ENCODE measurements around the gene KDF1.

The KDF1 gene, protein sequence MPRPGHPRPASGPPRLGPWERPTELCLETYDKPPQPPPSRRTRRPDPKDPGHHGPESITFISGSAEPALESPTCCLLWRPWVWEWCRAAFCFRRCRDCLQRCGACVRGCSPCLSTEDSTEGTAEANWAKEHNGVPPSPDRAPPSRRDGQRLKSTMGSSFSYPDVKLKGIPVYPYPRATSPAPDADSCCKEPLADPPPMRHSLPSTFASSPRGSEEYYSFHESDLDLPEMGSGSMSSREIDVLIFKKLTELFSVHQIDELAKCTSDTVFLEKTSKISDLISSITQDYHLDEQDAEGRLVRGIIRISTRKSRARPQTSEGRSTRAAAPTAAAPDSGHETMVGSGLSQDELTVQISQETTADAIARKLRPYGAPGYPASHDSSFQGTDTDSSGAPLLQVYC

DNA sequence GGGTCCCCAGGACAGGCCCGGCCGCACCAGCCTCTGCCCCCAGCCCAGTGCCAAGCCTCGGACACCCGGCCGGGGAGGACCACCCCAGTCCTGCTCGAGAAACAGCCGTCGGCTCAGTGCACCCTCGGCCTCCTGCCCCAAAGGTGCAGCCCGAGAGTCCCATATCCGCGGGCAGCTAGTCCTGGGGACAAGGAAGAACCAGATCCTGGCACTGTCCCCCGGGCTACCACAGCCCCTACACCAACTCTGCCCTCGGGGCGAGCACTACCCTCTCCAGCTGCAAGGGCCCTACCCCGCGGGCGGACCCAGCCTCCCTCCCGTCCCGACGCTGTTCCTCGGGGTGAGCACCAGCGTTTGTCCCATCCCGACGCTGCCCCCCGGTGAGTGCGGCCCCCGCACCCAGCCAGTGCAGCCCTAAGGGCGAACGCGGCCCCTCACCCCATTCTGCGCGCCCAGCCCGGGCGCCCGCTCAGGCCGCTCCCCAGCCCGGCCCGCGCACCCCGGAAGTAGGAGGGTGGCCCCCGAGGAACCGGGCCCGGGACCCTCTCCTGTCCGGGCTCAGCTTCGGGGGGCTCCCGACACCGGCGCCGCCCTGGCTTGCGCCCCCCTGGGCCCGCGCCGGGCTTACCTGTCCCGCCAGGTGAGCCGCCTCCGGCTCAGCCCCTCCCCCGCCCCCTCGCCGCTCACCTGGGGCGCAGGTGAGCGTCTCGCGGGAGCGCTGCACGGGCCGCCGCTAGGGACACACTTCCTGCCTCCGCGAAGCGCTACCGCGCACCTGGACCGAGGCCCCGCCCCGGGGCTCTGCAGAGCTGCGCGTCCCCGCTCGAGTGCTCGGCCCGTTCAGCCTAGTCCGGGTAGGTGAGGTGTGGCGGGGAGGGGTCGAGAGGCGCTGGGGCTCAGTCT, at the start of gene KDF1:
TSS of gene KDF1 (minus strand) at position 747 of the 903 bp plus-strand sequence. CDS start 8,088 bp downstream, outside the sequence.
- no peak for DNase-seq (ENCODE audit: low read depth, low spot score)
- POLR2A ChIA-PET, result no interaction called here
- TF ChIP-seq, protein P1, sequence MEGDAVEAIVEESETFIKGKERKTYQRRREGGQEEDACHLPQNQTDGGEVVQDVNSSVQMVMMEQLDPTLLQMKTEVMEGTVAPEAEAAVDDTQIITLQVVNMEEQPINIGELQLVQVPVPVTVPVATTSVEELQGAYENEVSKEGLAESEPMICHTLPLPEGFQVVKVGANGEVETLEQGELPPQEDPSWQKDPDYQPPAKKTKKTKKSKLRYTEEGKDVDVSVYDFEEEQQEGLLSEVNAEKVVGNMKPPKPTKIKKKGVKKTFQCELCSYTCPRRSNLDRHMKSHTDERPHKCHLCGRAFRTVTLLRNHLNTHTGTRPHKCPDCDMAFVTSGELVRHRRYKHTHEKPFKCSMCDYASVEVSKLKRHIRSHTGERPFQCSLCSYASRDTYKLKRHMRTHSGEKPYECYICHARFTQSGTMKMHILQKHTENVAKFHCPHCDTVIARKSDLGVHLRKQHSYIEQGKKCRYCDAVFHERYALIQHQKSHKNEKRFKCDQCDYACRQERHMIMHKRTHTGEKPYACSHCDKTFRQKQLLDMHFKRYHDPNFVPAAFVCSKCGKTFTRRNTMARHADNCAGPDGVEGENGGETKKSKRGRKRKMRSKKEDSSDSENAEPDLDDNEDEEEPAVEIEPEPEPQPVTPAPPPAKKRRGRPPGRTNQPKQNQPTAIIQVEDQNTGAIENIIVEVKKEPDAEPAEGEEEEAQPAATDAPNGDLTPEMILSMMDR (IDR thresholded peaks at IDR 0.05; ENCODE audit: insufficient read depth, low read length, missing control alignments), result no peak

DNA sequence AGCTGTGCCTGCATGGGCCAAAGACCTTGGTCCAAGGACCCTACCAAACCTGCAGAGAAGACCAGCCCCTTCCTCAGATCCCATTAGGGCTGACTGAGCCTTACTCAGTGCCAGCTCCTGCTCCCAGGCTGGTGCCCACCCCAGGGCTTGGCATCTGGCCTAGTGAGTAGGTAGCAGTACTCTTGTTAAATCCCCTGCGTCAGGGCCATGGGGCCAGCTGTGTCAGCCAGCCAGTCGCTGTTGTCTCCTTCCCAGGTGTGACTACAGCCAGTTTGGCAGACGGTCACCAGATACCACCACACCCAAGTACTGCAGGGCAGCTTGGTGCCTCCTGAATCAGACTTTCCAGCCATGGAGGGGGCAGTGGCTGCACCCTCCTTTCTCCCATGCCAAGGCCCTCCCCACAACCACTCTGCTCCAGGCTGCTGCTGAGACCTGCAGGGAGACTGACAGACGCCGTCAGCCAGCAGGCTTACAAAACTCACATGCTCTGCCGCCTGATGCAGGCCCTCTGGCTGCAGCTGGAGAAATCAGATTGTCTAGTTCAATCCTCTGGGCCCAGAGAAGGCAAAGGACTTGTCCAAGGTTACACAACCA, 49.4 kb upstream of the KDF1 start:
- DNase-seq (ENCODE audit: low read depth, low spot score), result no peak
- POLR2A ChIA-PET, result interaction anchor here (0.6 kb wide), 1 partner anchor 24 kb away, joined by 3 read pairs; no protein-coding TSS in a partner anchor
- CTCF ChIA-PET, result interaction anchor here (0.9 to 7.7 kb wide), 7 partner anchors 11 to 95 kb away, joined by 3 to 122 read pairs (median 3); partner anchors contain the start of gene TRNP1
- TF ChIP-seq, protein P1 (IDR thresholded peaks at IDR 0.05; ENCODE audit: insufficient read depth, low read length, missing control alignments), result no peak
- H3K4me3 ChIP-seq (ENCODE audit: low read depth, low read length), result no peak overlapping the region

More for the DNA sequence above, at the start of gene KDF1:
- CTCF ChIA-PET, result no interaction called here
- peak within 1 kb of the TSS; percentile 8; the same call in 1 of the 2 replicates for H3K4me3 ChIP-seq (ENCODE audit: low read depth, low read length)

DNA sequence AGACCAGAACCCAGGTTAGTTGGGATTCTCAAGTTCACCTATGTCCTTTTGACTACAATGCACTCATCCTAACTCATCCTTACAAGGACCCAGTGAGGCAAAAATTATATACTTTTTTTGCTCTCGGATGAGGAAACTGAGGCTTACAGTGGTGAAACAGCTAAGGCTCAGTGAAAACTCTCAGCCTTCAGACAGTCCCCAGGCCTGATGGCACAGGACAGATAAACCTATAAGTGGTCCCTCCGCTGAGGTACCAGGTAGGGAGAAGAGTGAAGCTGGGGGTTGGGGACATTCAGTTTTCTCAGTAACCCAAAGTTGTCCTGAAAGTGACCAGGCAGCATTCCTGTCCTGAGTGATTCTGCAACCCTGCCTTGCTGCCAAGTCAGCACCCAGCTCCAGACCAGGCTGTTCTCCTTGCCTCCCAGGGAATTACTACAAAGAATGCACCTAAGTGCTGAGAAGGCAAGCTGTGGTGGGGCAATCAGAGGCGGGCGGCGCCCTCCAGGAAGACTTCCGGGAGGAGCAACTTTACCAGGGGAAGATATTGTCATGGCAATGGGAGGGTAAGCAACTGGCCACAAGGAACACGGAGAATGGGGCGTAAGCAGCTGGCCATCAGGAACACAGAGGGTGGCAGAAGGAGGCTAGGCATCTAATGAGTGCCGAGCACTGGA, 47.8 kb upstream of the KDF1 start:
- ChIA-PET POLR2A (interaction anchor here (0.6 to 1.0 kb wide), 2 partner anchors 8 to 680 kb away, joined by 3 to 4 read pairs; no protein-coding TSS in a partner anchor), CTCF (interaction anchor here (1.1 to 7.7 kb wide), 5 partner anchors 10 to 89 kb away, joined by 3 to 122 read pairs (median 4); partner anchors contain the start of gene TRNP1)
- no peak for DNase-seq (ENCODE audit: low read depth, low spot score)
- H3K4me3 ChIP-seq (ENCODE audit: low read depth, low read length), result no peak overlapping the region
- TF ChIP-seq, protein P1 (IDR thresholded peaks at IDR 0.05; ENCODE audit: insufficient read depth, low read length, missing control alignments), result no peak

DNA sequence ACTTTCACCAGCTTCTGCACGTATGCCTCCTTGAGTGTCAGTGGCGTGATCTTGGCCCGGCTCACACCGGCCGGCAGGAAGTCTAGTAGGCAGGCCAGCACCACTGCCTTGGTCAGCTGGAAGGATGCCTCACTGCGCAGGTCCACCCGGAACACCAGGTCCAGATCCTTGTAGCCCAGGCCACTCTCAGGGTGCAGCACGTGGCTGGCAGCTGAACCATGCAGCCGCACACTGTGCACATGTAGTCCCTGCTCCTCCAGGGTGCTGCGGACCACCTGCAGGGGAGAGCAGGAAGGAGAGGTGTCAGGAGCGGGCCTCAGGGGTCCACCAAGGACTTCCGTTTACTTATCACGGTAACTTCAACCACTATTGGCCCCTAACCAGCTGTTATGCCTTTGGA, 46.4 kb upstream of the KDF1 start:
- H3K4me3 ChIP-seq (ENCODE audit: low read depth, low read length), result no peak overlapping the region
- DNase-seq (ENCODE audit: low read depth, low spot score), result no peak
- TF ChIP-seq, protein P1 (IDR thresholded peaks at IDR 0.05; ENCODE audit: insufficient read depth, low read length, missing control alignments), result no peak
- ChIA-PET POLR2A (interaction anchor here (0.6 kb wide), 1 partner anchor 15 kb away, joined by 3 read pairs; no protein-coding TSS in a partner anchor), CTCF (interaction anchor here (1.0 to 7.7 kb wide), 2 partner anchors 9 to 38 kb away, joined by 3 to 122 read pairs; partner anchors contain the start of gene TRNP1)

DNA sequence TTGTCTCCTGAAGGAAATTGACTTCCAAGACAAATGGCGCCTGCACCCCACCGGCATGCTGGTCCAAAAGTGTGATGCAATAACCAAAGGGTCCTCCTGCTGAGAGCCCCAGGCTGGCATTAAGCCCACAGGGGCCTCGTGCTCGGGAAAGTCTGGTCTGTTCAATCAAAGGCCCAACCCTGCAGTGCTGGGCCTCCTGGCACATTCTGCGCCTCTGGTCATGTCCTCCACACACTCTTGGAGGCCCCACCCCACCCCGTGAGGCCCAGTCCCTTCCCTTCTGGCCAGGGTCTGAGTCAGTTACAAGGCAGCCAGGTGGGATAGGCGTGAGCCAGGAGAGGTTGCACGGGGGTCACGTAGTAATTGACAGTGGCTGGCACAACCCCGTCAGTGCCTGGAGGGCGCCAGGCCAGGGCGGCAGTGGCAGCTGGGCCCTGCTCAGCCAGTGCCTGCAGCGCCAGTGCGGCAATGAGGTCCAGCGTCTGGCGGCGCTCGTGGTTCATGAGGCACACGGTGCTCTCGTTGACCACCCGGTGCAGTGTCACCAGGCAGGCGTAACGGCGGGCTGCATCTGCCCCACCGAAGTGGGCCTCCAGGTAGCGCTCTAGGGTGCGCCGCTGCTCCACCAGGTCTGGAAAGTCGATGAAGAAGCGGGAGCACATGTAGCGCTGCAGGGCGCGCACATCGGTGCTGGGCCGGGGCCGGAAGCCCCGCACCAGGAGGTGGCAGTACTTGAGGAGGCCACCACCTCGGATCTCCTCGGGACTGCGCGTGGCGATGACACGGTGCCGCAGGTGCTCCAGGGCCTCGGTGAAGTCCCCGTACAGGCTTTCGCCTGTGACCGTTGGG, 45.6 kb upstream of the KDF1 start:
- POLR2A ChIA-PET, result no interaction called here
- CTCF ChIA-PET, result interaction anchor here (1.0 to 7.7 kb wide), 4 partner anchors 8 to 39 kb away, joined by 3 to 122 read pairs (median 7); partner anchors contain the start of gene TRNP1
- H3K4me3 ChIP-seq (ENCODE audit: low read depth, low read length), result no peak overlapping the region
- TF ChIP-seq, protein P1 (IDR thresholded peaks at IDR 0.05; ENCODE audit: insufficient read depth, low read length, missing control alignments), result no peak
- DNase-seq (ENCODE audit: low read depth, low spot score), result no peak
